MM.1S (cell line): ENCODE results near the gene PERM1.

Experiments
- DNase-seq: peaks from one replicate; pipeline ENCODE4 v3.0.0-alpha.2; 2015
- H2AFZ ChIP-seq: fragments of 300-600 bp; sonication (generic); 2 replicates; pipeline ENCODE4 v1.6.0; 2016; ENCODE audit warnings: antibody characterized with exemption, low read length
- H3F3A ChIP-seq: fragments of 300-600 bp; sonication (generic); 2 replicates; pipeline ENCODE4 v1.6.1; 2016; ENCODE audit warnings: mild to moderate bottlenecking, antibody characterized with exemption, low read length, moderate library complexity, mixed read lengths; ENCODE audit not compliant: insufficient read depth
- H3K27ac ChIP-seq: fragments of 300-600 bp; sonication (generic); 2 replicates; pipeline ENCODE4 v1.5.1; 2016; ENCODE audit warnings: mild to moderate bottlenecking, low read length
- H3K27me3 ChIP-seq: fragments of 300-600 bp; sonication (generic); replicated peaks from 2 replicates; pipeline ENCODE4 v1.6.0; 2016; ENCODE audit warnings: low read length; ENCODE audit not compliant: insufficient read depth
- H3K36me3 ChIP-seq: fragments of 300-600 bp; sonication (generic); replicated peaks from 2 replicates; pipeline ENCODE4 v1.6.1; 2016; ENCODE audit warnings: mild to moderate bottlenecking, low read length, mixed read lengths; ENCODE audit not compliant: insufficient read depth
- H3K4me1 ChIP-seq: fragments of 300-600 bp; sonication (generic); 2 replicates; pipeline ENCODE4 v1.6.1; 2016; ENCODE audit warnings: low read length, mixed read lengths
- H3K4me2 ChIP-seq: fragments of 300-600 bp; sonication (generic); 2 replicates; pipeline ENCODE4 v1.6.0; 2016; ENCODE audit warnings: low read depth, low read length
- H3K4me3 ChIP-seq: fragments of 300-600 bp; sonication (generic); 2 replicates; pipeline ENCODE4 v1.5.1; 2016; ENCODE audit warnings: low read length, mixed read lengths
- H3K79me2 ChIP-seq: fragments of 300-600 bp; sonication (generic); 2 replicates; pipeline ENCODE4 v1.6.1; 2016; ENCODE audit warnings: mixed run types, low read length, mixed read lengths
- H3K9ac ChIP-seq: fragments of 300-600 bp; sonication (generic); 2 replicates; pipeline ENCODE4 v1.6.1; 2016; ENCODE audit warnings: low read length, mixed read lengths
- H3K9me2 ChIP-seq: fragments of 300-600 bp; sonication (generic); replicated peaks from 2 replicates; pipeline ENCODE4 v1.6.1; 2016; ENCODE audit warnings: mild to moderate bottlenecking, low read length, mixed read lengths; ENCODE audit not compliant: insufficient read depth
- H3K9me3 ChIP-seq: fragments of 300-600 bp; sonication (generic); replicated peaks from 2 replicates; pipeline ENCODE4 v1.6.1; 2016; ENCODE audit warnings: mild to moderate bottlenecking, low read length, mixed read lengths; ENCODE audit not compliant: insufficient read depth
- H4K20me1 ChIP-seq: fragments of 300-600 bp; sonication (generic); 2 replicates; pipeline ENCODE4 v1.6.1; 2016; ENCODE audit warnings: mild to moderate bottlenecking, low read length, moderate library complexity, mixed read lengths; ENCODE audit not compliant: insufficient read depth
- EZH2 ChIP-seq: fragments of 300-600 bp; sonication (generic); optimal IDR thresholded peaks from 2 replicates; pipeline ENCODE3; 2017; ENCODE audit warnings: low read depth, mild to moderate bottlenecking, antibody characterized with exemption, low read length, mixed read lengths
- EZH2phosphoT487 ChIP-seq: fragments of 300-600 bp; sonication (generic); IDR thresholded peaks from 2 replicates; pipeline ENCODE4 v1.6.1; 2018; ENCODE audit warnings: antibody characterized with exemption, low read length
- TF ChIP-seq, protein P1 (sequence below): fragments of 300-600 bp; sonication (generic); IDR thresholded peaks from 2 replicates; pipeline ENCODE4 v1.5.1; 2016; ENCODE audit warnings: antibody characterized with exemption, low read length, mixed read lengths

Gene PERM1

DNA sequence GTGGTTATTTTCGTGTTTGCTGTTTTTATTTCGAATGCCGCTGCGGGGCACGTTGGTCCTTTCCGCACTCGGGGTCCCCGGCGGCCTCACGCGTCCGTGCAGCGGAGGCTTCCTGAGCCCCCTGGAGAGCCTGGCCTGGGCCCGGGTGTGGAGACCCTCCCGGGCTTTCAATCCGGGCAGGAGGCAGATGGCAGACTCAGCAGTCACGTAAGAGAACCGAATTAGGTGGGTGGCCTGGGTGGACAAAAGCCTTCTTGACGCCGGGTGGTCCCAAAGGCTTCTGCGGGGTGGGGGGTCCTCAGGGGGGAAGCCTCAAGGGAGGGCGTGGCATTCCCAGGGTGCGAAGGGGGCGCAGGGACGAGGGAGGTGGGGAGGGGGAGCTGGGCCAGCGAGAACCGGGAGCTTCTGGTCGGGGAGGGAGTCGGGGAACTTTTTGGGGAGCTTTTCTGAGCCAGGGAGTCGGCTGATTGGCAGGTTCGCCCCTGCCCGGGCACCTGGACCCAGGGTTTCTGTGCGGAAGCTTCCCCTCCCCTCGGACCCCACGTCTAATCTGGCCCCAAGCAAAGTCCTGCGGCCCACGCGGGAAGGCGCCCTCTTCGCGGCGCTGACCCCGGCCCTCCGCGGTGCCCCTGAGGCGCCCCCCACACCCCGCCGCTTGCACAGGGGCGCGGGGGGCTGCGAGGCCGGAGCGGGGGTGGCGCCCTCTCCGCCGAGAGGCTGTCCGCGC lies 19.3 kb upstream of the PERM1 start:
- Histone ChIP-seq H3K4me2 (no peak overlapping the region), H2AFZ (no peak overlapping the region), H3K9me2 (no peaks in the 10 kb centered on the region), H3K27me3 (peaks cover 81% of the 10 kb centered on the region), H3K36me3 (no peaks in the 10 kb centered on the region), H3K9me3 (no peaks in the 10 kb centered on the region), H3K4me3 (no peak overlapping the region), H3K27ac (no peak overlapping the region), H3K4me1 (no peaks in the 10 kb centered on the region), H3K79me2 (no peaks in the 10 kb centered on the region), H3K9ac (no peak overlapping the region), H3F3A (no peaks in the 10 kb centered on the region), H4K20me1 (no peaks in the 10 kb centered on the region)
- DNase-seq, result no peak
- TF ChIP-seq EZH2 (no peak), EZH2phosphoT487 (no peak)
- TF ChIP-seq, protein P1, sequence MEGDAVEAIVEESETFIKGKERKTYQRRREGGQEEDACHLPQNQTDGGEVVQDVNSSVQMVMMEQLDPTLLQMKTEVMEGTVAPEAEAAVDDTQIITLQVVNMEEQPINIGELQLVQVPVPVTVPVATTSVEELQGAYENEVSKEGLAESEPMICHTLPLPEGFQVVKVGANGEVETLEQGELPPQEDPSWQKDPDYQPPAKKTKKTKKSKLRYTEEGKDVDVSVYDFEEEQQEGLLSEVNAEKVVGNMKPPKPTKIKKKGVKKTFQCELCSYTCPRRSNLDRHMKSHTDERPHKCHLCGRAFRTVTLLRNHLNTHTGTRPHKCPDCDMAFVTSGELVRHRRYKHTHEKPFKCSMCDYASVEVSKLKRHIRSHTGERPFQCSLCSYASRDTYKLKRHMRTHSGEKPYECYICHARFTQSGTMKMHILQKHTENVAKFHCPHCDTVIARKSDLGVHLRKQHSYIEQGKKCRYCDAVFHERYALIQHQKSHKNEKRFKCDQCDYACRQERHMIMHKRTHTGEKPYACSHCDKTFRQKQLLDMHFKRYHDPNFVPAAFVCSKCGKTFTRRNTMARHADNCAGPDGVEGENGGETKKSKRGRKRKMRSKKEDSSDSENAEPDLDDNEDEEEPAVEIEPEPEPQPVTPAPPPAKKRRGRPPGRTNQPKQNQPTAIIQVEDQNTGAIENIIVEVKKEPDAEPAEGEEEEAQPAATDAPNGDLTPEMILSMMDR, result no peak

DNA sequence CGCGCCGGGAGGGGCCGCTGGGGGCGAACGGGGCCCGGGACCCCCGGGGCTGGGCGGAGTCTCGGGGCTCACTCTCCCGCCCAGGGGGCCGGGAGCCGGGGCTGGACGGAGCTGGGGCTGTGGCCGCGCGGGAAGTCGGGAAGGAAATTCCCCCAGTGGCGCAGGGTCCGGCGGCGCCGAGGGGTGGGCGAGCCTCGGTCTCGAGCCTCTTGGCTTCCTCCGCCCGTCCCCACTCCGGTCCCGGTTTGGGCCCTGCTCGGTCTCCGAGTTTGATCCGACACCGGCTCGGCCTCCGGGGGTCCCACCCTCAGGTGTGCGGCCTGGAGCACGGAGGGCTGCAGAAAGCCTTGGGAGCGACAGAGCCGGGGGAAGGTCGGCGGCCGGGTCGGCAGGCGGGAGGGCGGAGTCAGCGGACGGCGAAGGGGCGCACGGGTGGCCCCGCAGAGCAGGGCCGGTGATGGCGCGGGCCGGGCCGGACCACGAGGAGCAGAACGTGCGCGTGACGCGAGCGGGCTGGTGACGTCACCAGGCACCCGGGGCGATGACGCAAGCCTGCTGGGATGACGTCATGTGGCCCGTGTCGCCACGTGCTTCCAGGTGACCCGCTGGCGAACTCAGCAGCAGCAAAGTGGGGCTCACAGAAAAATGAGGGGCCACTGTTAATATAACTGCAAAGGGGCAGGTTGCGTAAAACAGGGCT lies 18.6 kb upstream of the PERM1 start:
- Histone ChIP-seq H2AFZ (no peak overlapping the region), H3K9me3 (no peaks in the 10 kb centered on the region), H3K4me3 (no peak overlapping the region), H3F3A (no peaks in the 10 kb centered on the region), H3K36me3 (no peaks in the 10 kb centered on the region), H4K20me1 (no peaks in the 10 kb centered on the region), H3K9me2 (no peaks in the 10 kb centered on the region), H3K9ac (no peak overlapping the region), H3K4me2 (no peak overlapping the region), H3K27me3 (peaks cover 81% of the 10 kb centered on the region), H3K27ac (no peak overlapping the region), H3K4me1 (no peaks in the 10 kb centered on the region), H3K79me2 (no peaks in the 10 kb centered on the region)
- DNase-seq, result no peak
- TF ChIP-seq, protein P1, result no peak
- TF ChIP-seq EZH2phosphoT487 (no peak), EZH2 (no peak)

DNA sequence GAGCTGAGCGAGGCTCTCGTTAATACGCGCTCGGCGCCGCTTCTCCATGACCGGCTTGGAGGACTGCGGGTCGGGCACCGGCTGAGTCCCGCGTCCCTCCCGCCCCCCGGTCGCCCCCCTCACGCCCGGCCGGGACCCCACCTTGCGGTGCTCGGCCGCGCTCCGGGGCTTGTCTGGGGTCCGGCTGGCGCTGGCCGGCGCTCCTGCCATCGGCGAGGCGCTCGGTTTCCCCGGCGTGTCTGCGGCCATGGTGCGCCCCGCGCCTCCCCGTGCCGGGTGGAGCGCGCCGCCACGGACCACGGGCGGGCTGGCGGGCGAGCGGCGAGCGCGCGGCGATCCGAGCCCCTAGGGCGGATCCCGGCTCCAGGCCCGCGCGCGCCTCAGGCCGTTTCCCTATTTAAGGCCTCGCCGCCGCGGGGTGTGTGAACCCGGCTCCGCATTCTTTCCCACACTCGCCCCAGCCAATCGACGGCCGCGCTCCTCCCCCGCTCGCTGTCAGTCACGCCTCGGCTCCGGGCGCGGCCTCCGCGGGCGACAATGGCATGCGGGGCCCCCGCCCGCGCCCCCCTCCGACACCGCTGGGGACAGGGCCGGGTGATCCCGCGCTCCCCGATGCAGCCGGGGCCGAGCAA lies 17.9 kb upstream of the PERM1 start, which contains the start of gene HES4:
Gene HES4, minus strand, starts transcription at position 373 of the 632 bp plus-strand sequence. Its CDS starts 124 bp downstream, at position 249.
- H3K4me1 ChIP-seq, result no peaks in the 10 kb centered on the region
- DNase-seq, result no peak
- H3K4me2 ChIP-seq, result no peak within 1 kb of the TSS
- H4K20me1 ChIP-seq, result no peaks in the 10 kb centered on the region
- no peaks in the 10 kb centered on the region for H3K9me3 ChIP-seq
- H2AFZ ChIP-seq, result no peak within 1 kb of the TSS
- H3F3A ChIP-seq, result no peaks in the 10 kb centered on the region
- H3K27ac ChIP-seq, result no peak within 1 kb of the TSS
- no peaks in the 10 kb centered on the region for H3K36me3 ChIP-seq
- no peaks in the 10 kb centered on the region for H3K79me2 ChIP-seq
- H3K9me2 ChIP-seq, result no peaks in the 10 kb centered on the region
- peaks cover 81% of the 10 kb centered on the region for H3K27me3 ChIP-seq
- TF ChIP-seq, protein P1, result no peak
- TF ChIP-seq EZH2phosphoT487, result no peak
- TF ChIP-seq EZH2, result no peak
- no peak within 1 kb of the TSS for H3K9ac ChIP-seq
- no peak within 1 kb of the TSS for H3K4me3 ChIP-seq
